Sigmoid colon (tissue), 7 donors: ENCODE measurements around the gene PGBD5. TPM values are rescaled to one million over a fixed set of nuclear protein-coding genes. Genes with fewer than 3 reads are reported as not detected.

ENCODE experiments used
- DNase-seq: peaks from one replicate; pipeline ENCODE4 v3.0.0-alpha.2; 2019
- H3K27ac ChIP-seq, 4 donors: fragments of 200-600 bp; sonication (generic); one replicate each; pipeline ENCODE4 v1.5.1; 2016 to 2019; ENCODE audit warnings: mild to moderate bottlenecking in 1 of 4
- H3K27me3 ChIP-seq, 3 donors: fragments of 200-600 bp; sonication (generic); one replicate each; pipeline ENCODE4 v1.5.1; 2019; ENCODE audit warnings: mild to moderate bottlenecking in 1 of 3
- H3K36me3 ChIP-seq, 4 donors: fragments of 200-600 bp; sonication (generic); one replicate each; pipeline ENCODE4 v1.5.1; 2016 to 2019
- H3K4me1 ChIP-seq, 4 donors: fragments of 200-600 bp; sonication (generic); one replicate each; pipeline ENCODE4 v1.5.1; 2017 to 2019
- H3K4me3 ChIP-seq, 4 donors: fragments of 200-600 bp; sonication (generic); one replicate each; pipeline ENCODE4 v1.5.1; 2017 to 2019; ENCODE audit warnings: mild to moderate bottlenecking in 2 of 4, moderate library complexity in 1 of 4
- H3K9me3 ChIP-seq, 4 donors: fragments of 200-600 bp in 3 of 4; sonication (generic) in 3 of 4; one replicate each; pipeline versions ENCODE4 v1.5.1 to v1.6.1; 2013 to 2019
- CTCF ChIP-seq, 4 experiments: fragments of 450-650 bp in 3 of 4; fragments of 200-600 bp in 1 of 4; IDR thresholded peaks; one replicate each; pipeline ENCODE4 v1.5.1; 2016 to 2019; ENCODE audit warnings: antibody characterized with exemption in 4 of 4, mild to moderate bottlenecking in 3 of 4, moderate library complexity in 2 of 4
- EP300 ChIP-seq, 4 donors: sonication (generic); formaldehyde crosslinking; IDR thresholded peaks; one replicate each; pipeline ENCODE4 v1.6.1; 2017; ENCODE audit warnings: antibody characterized with exemption in 4 of 4
- POLR2A ChIP-seq, 2 donors: fragments of 450-650 bp; IDR thresholded peaks; one replicate each; pipeline ENCODE4 v1.6.1; 2016; ENCODE audit warnings: antibody characterized with exemption in 2 of 2, mild to moderate bottlenecking in 2 of 2, moderate library complexity in 2 of 2
- POLR2AphosphoS5 ChIP-seq, 4 donors: sonication (generic); formaldehyde crosslinking; IDR thresholded peaks; one replicate each; pipeline ENCODE4 v1.6.1; 2017; ENCODE audit warnings: antibody characterized with exemption in 4 of 4
- WGBS, 2 donors: extraction: QIAGEN DNeasy Blood & Tissue Kit; methylation state at CpG; one replicate each; pipeline ENCODE4 v1.1.7; 2013; 5-methylcytosine and 5-hydroxymethylcytosine counted together
- intact Hi-C: fragments of 100-400 bp; cut with DNase I; formaldehyde crosslinking; loops from one replicate; pipeline ENCODE4 v1.15.1; 2023
- polyA plus RNA-seq, 3 donors: library from polyadenylated mRNA; stranded (reverse); fragments of 200-250 nt; gene quantifications; one replicate each; pipeline ENCODE4 v1.2.3, GENCODE V29; 2013
- total RNA-seq, 4 donors: library from RNA; depleted of rRNA; stranded (reverse); fragments of >200 nt; gene quantifications; one replicate each; pipeline ENCODE4 v1.1.0, GENCODE V29; 2016
- donor health status: healthy with polysubstance abuse.
- donor health status: Bipolar disorder and iron deficiency.
- donor health status: healthy.

The PGBD5 gene
- total and polyA plus RNA-seq, 7 donors: under 0.01 to 1.9 (median 1.1) TPM

DNA sequence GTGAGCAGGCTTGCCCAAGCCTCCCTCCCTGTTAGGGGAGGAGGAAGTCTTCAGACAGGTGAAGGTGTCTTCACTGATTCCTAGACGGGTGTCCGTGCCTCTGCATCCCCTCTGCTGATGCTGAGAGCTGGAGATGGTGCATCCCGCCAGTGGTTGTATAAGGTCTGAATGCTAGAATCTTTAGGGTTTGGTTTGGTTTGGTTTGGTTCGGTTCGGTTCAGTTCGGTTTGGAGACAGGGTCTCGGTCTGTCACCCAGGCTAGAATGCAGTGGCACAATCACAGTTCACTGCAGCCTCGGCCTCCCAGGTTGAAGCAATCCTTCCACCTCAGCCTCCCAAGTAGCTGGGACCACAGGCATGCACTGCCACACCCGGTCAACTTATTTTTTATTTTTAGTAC is 153.6 kb downstream of the PGBD5 start:
- WGBS, 2 donors: 91 to 95% methylated on average over 9 of the region's 9 CpGs
- DNase-seq: no peak
- H3K27me3 ChIP-seq: no peaks in the 10 kb centered on the region
- H3K9me3 ChIP-seq: no peaks in the 10 kb centered on the region
- no peak overlapping the region for H3K4me3 ChIP-seq
- TF ChIP-seq POLR2A (IDR thresholded peaks at IDR 0.05): no peak
- H3K36me3 ChIP-seq: peaks cover 12 to 36% (median 15%) of the 10 kb centered on the region in 4 donors
- H3K27ac ChIP-seq: no peak overlapping the region
- H3K4me1 ChIP-seq: peaks cover 0 to 23% (median 14%) of the 10 kb centered on the region in 4 donors
- intact Hi-C loops: no loop called here

- peaks cover 5 to 35% (median 9%) of the 10 kb centered on the region in 4 donors for H3K36me3 ChIP-seq
- intact Hi-C loops: no loop called here
- no peak overlapping the region for H3K27ac ChIP-seq
- H3K4me3 ChIP-seq: no peak overlapping the region
- no peaks in the 10 kb centered on the region for H3K27me3 ChIP-seq
- peaks cover 0 to 23% (median 14%) of the 10 kb centered on the region in 4 donors for H3K4me1 ChIP-seq
- no peaks in the 10 kb centered on the region for H3K9me3 ChIP-seq
- 83 to 84% methylated on average over 20 of the region's 20 CpGs for WGBS, 2 donors
- TF ChIP-seq POLR2A (IDR thresholded peaks at IDR 0.05): no peak
- DNase-seq: no peak
These were observed 154.7 kb downstream of the PGBD5 start for GRCh38 chr1:230271300-230272035.

DNA sequence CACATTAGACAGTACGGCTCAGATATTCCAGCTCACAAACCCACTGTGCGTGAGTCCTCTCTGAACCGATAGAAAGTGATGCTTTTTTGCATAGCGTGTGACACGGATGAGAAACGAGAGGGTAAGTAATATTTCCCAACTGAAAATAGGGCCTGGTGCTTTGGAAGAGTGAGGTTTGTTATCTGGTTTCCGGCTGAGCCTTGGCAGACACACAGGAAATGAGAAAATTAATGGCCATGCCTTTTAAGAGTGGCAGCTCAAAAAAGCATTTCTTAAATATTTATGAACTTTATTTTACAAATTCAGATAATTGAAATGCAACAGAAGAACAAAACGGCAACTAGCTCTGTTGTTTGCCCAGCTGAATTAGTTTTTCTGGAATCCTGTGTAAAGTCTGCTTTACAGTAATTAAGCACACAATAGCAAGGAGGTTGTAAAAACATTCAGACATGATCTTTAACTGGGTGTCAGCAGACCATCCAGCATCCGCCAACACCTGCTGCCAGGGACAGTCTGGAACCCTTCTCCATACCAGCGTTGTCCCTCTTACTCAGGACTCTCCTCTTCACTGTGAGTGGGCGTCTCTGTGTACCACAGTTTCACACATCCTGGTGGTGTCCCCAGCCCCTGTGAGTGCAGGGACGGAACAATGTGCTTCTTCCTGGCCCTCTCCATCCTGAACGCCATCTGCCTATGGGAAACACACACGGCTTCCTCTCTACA is 155.4 kb downstream of the PGBD5 start:
- Histone ChIP-seq H3K4me3 (no peak overlapping the region), H3K9me3 (no peaks in the 10 kb centered on the region), H3K4me1 (peaks cover 0 to 23% (median 14%) of the 10 kb centered on the region in 4 donors), H3K27me3 (no peaks in the 10 kb centered on the region), H3K36me3 (peaks cover under 1 to 35% (median 3%) of the 10 kb centered on the region in 4 donors), H3K27ac (peak overlapping the region in 3 of 4 donors; percentile 7 to 44 (median 32))
- intact Hi-C loops: no loop called here
- DNase-seq: no peak
- TF ChIP-seq POLR2A (IDR thresholded peaks at IDR 0.05): no peak
- no peak for TF ChIP-seq EP300 (IDR thresholded peaks at IDR 0.05)
- TF ChIP-seq CTCF (IDR thresholded peaks at IDR 0.05): no peak
- no peak for TF ChIP-seq POLR2AphosphoS5 (IDR thresholded peaks at IDR 0.05)
- 27 to 28% methylated on average over 14 of the region's 14 CpGs for WGBS, 2 donors

DNA sequence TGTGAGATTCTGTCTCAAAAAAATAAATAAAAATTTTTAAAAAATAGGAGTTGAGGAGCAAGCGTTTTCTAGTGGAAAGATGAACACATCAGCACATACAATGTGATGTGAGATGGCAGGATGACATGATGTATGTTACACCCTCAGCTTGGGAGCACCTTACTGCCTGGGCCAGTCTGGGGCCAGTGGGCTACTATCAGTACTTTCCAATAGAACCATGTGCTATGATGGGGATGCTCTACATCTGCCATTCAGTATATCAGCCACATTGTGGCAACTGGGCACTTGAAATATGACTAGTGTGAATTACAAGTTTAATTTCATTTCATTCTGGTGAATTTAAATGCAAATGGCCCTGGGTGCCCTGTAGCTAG is 156.0 kb downstream of the PGBD5 start:
- H3K4me1 ChIP-seq: peaks cover 0 to 23% (median 14%) of the 10 kb centered on the region in 4 donors

DNA sequence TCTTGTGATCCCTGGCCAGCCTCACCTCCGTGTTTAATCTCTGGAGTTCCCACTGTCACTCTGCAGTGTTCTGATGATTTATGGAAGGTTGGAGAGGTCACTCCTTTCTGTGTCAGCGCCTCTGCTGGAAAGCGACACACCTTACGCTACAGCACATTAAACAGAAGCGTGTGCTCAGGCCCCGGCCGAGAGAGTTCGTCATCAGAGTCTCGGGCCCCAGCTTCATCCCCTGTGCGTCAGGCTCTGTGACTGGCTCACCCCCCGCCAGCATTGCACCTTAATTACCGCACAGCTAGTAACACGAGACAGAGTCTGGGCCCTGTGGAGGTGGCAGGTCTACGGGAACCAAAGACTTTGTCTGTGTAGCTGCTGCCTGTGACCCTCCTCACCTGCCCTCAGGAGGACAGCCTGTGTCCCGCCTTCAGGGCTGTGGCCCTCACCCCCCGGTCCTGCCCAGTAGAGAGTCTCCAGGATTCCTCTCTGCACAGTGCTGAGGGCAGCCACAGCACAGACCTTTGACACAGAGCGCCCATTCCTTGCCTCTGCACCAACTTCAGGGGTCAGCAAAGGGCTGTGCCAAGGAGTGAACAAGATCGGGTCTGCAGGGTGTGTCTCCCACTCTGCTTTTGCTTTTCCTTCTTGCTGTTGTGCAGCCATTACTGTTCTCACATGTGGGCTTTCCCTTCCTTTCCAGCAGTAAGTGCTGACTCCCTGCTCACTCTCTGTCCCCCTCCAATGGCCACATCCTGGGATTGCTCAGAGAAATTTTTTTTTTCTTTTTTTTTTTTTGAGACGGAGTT is 157.6 kb downstream of the PGBD5 start:
- WGBS, 2 donors: 22 to 69% methylated on average over 19 of the region's 19 CpGs
- Histone ChIP-seq H3K4me1 (peaks cover 0 to 23% (median 14%) of the 10 kb centered on the region in 4 donors), H3K9me3 (no peaks in the 10 kb centered on the region), H3K27ac (no peak overlapping the region), H3K36me3 (peaks cover 0 to 39% (median 19%) of the 10 kb centered on the region in 4 donors), H3K4me3 (no peak overlapping the region), H3K27me3 (no peaks in the 10 kb centered on the region)
- TF ChIP-seq CTCF (IDR thresholded peaks at IDR 0.05) (peak; percentile 22 to 55 (median 47)), POLR2AphosphoS5 (IDR thresholded peaks at IDR 0.05) (no peak)
- no peak for DNase-seq
- intact Hi-C loops: loop anchor here (2.0 kb wide), 1 partner anchor 200 kb away; no protein-coding TSS in a partner anchor

More for the DNA sequence above, 156.0 kb downstream of the PGBD5 start:
- Histone ChIP-seq H3K36me3 (peaks cover 0 to 35% (median 7%) of the 10 kb centered on the region in 4 donors), H3K27ac (peak overlapping the region; percentile 7 to 44 (median 24)), H3K4me3 (no peak overlapping the region), H3K27me3 (no peaks in the 10 kb centered on the region), H3K9me3 (no peaks in the 10 kb centered on the region)
- DNase-seq: no peak
- TF ChIP-seq EP300 (IDR thresholded peaks at IDR 0.05) (no peak), POLR2A (IDR thresholded peaks at IDR 0.05) (no peak)
- WGBS, 2 donors: 93 to 94% methylated on average over 1 of the region's 1 CpG
- intact Hi-C loops: no loop called here
